ENCODE data around the gene CEBPA.
"Not testable (repeated sequence)": the region's sequence is repeated elsewhere in the genome, so short reads cannot be mapped to it uniquely, and the experiment has no call there.

The CEBPA gene

DNA sequence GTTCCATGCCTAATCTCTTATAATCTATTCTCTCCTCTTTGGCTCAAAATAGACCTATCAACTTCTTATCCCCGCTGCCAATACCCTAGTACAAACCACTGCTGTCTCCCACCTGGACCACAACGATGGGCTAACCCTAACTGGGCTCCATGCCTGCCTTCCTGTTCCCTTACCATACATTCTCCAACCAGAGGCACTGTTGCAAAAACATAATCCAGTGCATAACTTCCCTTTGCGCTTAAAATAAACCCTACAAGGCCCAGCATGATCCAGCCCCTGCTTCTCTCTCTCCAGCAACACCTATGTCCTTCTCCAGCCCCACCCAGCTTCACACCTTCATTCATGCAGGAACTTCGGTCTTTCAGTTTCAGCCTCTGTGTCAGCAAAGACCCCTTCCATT is 27.4 kb upstream of the CEBPA start:
- in situ Hi-C loops (cut with MboI; ENCODE audit: low pct_unique_long_range_greater_than_20kb, low sequenced_read_pairs, unreplicated experiment): no loop called here
- no peak for DNase-seq (ENCODE audit: low spot score)
- TF ChIP-seq, protein P1, sequence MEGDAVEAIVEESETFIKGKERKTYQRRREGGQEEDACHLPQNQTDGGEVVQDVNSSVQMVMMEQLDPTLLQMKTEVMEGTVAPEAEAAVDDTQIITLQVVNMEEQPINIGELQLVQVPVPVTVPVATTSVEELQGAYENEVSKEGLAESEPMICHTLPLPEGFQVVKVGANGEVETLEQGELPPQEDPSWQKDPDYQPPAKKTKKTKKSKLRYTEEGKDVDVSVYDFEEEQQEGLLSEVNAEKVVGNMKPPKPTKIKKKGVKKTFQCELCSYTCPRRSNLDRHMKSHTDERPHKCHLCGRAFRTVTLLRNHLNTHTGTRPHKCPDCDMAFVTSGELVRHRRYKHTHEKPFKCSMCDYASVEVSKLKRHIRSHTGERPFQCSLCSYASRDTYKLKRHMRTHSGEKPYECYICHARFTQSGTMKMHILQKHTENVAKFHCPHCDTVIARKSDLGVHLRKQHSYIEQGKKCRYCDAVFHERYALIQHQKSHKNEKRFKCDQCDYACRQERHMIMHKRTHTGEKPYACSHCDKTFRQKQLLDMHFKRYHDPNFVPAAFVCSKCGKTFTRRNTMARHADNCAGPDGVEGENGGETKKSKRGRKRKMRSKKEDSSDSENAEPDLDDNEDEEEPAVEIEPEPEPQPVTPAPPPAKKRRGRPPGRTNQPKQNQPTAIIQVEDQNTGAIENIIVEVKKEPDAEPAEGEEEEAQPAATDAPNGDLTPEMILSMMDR (IDR thresholded peaks at IDR 0.05; ENCODE audit: extremely low read depth, insufficient read depth, missing control alignments): no peak

DNA sequence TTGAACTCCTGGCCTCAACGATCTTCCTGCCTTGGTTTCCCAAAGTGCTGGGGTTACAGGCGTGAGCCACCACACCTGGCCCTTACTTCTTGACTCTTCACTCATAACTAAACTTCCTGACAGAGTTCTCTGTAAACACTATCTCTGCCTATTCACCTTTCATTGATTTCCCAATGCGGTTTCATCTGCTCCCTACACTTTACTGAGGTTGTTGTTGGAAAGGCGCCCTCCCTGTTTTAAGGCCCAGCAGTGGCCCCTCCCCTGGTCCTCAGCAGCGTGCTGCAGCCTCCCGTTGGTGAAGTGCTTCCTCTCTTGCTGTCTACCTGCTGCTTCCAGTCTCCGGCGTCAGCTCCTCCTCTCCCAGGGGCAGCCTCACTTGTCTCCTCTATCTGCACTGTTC is 26.7 kb upstream of the CEBPA start:
- DNase-seq (ENCODE audit: low spot score): no peak
- in situ Hi-C loops (cut with MboI; ENCODE audit: low pct_unique_long_range_greater_than_20kb, low sequenced_read_pairs, unreplicated experiment): no loop called here

DNA sequence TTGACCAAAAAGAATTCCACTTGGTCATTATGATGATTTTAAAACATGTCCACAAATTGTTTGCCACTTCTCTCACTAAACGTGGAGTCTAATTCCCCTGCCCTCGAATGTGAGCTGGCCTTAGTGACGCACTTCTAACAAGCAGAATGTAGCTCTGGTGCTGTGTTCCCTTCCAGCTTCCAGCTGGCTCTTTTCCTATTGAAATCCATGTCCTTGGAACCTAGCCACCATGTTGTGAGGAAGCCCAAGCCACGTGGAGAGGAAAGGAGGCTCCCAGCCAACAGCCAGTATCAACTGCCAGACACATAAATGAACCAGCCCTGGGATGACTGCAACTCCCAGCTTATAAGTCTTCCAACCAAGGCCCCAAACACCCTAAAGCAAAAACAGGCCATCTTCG is 23.6 kb upstream of the CEBPA start:
- DNase-seq (ENCODE audit: low spot score): no peak
- in situ Hi-C loops (cut with MboI; ENCODE audit: low pct_unique_long_range_greater_than_20kb, low sequenced_read_pairs, unreplicated experiment): no loop called here
- TF ChIP-seq, protein P1 (IDR thresholded peaks at IDR 0.05; ENCODE audit: extremely low read depth, insufficient read depth, missing control alignments): no peak

More for the DNA sequence above, 26.7 kb upstream of the CEBPA start:
- TF ChIP-seq, protein P1 (IDR thresholded peaks at IDR 0.05; ENCODE audit: extremely low read depth, insufficient read depth, missing control alignments): no peak

DNA sequence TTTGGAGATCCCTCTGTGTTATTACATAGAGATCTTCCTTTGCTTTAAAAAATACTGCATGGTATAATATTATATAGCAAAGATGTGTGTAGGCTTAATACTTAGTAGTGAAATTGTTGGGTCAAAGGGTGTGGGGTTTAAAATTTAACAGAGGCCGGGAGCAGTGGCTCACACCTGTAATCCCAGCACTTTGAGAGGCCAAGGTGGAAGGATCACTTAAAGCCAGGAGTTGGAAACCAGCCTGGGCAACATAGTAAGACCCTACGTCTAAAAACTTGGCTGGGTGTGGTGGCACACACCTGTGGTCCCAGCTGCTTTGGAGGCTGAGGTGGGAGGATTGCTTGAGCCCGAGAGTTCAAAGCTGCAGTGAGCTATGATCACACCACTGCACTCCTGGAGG is 22.3 kb upstream of the CEBPA start:
- no peak for DNase-seq (ENCODE audit: low spot score)
- TF ChIP-seq, protein P1 (IDR thresholded peaks at IDR 0.05; ENCODE audit: extremely low read depth, insufficient read depth, missing control alignments): no peak
- in situ Hi-C loops (cut with MboI; ENCODE audit: low pct_unique_long_range_greater_than_20kb, low sequenced_read_pairs, unreplicated experiment): no loop called here

DNA sequence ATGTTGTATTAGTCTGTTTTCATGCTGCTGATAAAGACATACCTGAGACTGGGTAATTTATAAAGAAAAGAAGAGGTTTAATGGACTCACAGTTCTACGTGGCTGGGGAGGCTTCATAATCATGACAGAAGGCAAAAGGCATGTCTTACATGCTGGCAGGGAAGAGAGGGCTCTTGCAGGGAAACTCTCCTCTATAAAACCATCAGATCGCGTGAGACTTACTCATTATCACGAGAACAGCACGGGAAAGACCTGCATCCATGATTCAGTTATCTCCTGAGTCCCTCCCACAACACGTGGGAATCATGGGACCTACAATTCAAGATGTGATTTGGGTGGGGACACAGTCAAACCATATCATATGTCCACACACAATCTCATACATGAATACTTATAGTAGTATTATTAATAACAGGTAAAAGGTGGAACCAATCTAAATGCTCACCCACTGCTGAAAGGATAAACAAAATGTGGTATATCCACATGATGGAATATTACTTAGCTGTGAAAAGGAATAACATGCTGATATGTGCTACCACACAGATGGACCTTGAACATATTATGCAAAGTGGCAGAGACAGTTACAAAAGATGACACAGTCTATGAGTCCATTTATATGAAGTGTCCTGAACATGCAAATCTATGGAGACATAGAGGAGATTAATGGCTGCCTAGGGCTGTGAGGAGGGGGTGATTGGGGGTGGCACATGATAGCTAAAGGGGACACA is 20.9 kb upstream of the CEBPA start:
- no peak for DNase-seq (ENCODE audit: low spot score)
- in situ Hi-C loops (cut with MboI; ENCODE audit: low pct_unique_long_range_greater_than_20kb, low sequenced_read_pairs, unreplicated experiment): no loop called here
- TF ChIP-seq, protein P1 (IDR thresholded peaks at IDR 0.05; ENCODE audit: extremely low read depth, insufficient read depth, missing control alignments): no peak

DNA sequence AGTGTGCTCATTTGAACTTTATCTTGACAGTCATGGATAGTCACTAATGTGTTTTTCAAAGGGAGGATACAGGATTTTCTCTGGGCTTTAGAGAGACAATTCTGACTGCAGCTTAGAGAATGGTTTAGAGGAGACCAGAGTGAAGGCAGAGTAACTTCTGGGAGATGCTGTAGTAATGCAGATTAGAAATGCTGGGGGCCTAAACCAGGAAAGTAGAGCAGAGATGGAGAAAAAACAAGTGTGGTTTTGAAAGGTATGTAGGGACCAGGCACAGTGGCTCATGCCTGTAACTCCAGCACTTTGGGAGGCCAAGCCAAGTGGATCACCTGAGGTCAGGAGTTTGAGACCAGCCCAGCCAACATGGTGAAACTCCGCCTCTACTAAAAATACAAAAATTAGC is 18.3 kb upstream of the CEBPA start:
- DNase-seq (ENCODE audit: low spot score): no peak
- in situ Hi-C loops (cut with MboI; ENCODE audit: low pct_unique_long_range_greater_than_20kb, low sequenced_read_pairs, unreplicated experiment): no loop called here
- TF ChIP-seq, protein P1 (IDR thresholded peaks at IDR 0.05; ENCODE audit: extremely low read depth, insufficient read depth, missing control alignments): no peak

DNA sequence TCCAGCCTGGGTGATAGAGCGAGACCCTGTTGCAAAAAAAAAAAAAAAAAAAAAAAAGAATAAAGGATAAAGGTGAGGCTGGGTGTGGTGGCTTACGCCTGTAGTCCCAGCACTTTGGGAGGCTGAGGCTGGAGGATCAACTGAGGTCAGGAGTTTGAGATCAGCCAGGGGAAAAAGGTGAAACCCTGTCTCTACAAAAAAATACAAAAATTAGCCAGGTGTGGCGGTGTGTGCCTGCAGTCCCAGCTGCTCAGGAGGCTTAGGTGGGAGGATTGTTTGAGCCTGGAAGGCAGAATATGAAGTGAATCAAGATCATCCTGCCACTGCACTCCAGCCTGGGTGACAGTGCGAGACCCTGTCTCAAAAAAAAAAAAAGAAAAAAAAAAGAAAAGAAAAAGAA is 15.7 kb upstream of the CEBPA start:
- in situ Hi-C loops (cut with MboI; ENCODE audit: low pct_unique_long_range_greater_than_20kb, low sequenced_read_pairs, unreplicated experiment); DNase-seq (ENCODE audit: low spot score): not testable (repeated sequence)
